HepG2 (cell line): ENCODE results near the gene TUBB. TPM values are rescaled to one million over a fixed set of nuclear protein-coding genes. Genes with fewer than 3 reads are reported as not detected.
A peak's percentile ranks its signal among the peaks of the same experiment; 100 is the strongest.

Source experiments
- MED1 ChIP-seq: sonication (generic); formaldehyde crosslinking; IDR thresholded peaks from 2 replicates; pipeline ENCODE4 v1.4.0; 2020; ENCODE audit warnings: missing genetic modification reagents
- MTF2 ChIP-seq: sonication (generic); formaldehyde crosslinking; IDR thresholded peaks from 2 replicates; pipeline ENCODE4 v1.5.0; 2020; ENCODE audit warnings: missing genetic modification reagents, borderline replicate concordance
- NFIC ChIP-seq: IDR thresholded peaks from 2 replicates; pipeline ENCODE4 v1.6.1; 2012; ENCODE audit warnings: mild to moderate bottlenecking, low read length, inconsistent platforms
- SAP130 ChIP-seq: IDR thresholded peaks from 2 replicates; pipeline ENCODE4 v1.6.1; 2016; ENCODE audit warnings: low read depth
- TEAD3 ChIP-seq: optimal IDR thresholded peaks from 2 replicates; pipeline ENCODE3; 2016; ENCODE audit warnings: borderline replicate concordance
- ZFP36L2 ChIP-seq: sonication (generic); formaldehyde crosslinking; IDR thresholded peaks from 2 replicates; pipeline ENCODE4 v1.4.0; 2020; ENCODE audit warnings: missing genetic modification reagents
- ZFP37 ChIP-seq: sonication (generic); formaldehyde crosslinking; IDR thresholded peaks from 2 replicates; pipeline ENCODE4 v1.4.0; 2020; ENCODE audit warnings: missing genetic modification reagents, borderline replicate concordance
- ZFP91 ChIP-seq: sonication (generic); formaldehyde crosslinking; IDR thresholded peaks from 2 replicates; pipeline ENCODE4 v1.9.0; 2022; ENCODE audit warnings: missing genetic modification reagents, mild to moderate bottlenecking, borderline replicate concordance
- ZNF234 ChIP-seq: sonication (generic); formaldehyde crosslinking; conservative IDR thresholded peaks from 2 replicates; pipeline ENCODE4 v1.5.1; 2020; ENCODE audit warnings: mild to moderate bottlenecking, missing genetic modification reagents
- ZNF264 ChIP-seq: sonication (generic); formaldehyde crosslinking; IDR thresholded peaks from 2 replicates; pipeline ENCODE4 v1.4.0; 2020; ENCODE audit warnings: missing genetic modification reagents
- ZNF788 ChIP-seq: sonication (generic); formaldehyde crosslinking; IDR thresholded peaks from 2 replicates; pipeline ENCODE4 v1.5.0; 2020; ENCODE audit warnings: mild to moderate bottlenecking, missing genetic modification reagents, borderline replicate concordance
- polyA plus RNA-seq, 8 experiments: library from polyadenylated mRNA; depleted of rRNA in 3 of 8; stranded (reverse) in 7 of 8; unstranded in 1 of 8; fragments of >200 nt; fragmentation: Illumina TruSeq in 4 of 8; extraction: Trizol in 4 of 8; gene quantifications; 2 replicates each; pipeline versions ENCODE4 v1.2.1 to v1.2.3, GENCODE V29; 2011 to 2016; ENCODE audit warnings: low read depth in 4 of 8, missing spikeins in 1 of 8, mixed read lengths in 1 of 8; ENCODE audit not compliant: insufficient read depth in 1 of 8
- total RNA-seq, 5 experiments: library from RNA; depleted of rRNA; stranded (reverse); fragments of >200 nt; fragmentation: Illumina TruSeq; extraction: Trizol; gene quantifications; 2 replicates each; pipeline ENCODE4 v1.2.3, GENCODE V29; 2016; ENCODE audit warnings: low read depth in 1 of 5
- TF ChIP-seq, protein P1 (sequence below): sonication (generic); formaldehyde crosslinking; IDR thresholded peaks from 2 replicates; pipeline ENCODE4 v1.4.0; 2020; ENCODE audit warnings: missing genetic modification reagents
- TF ChIP-seq, protein P2 (sequence below): sonication (generic); formaldehyde crosslinking; IDR thresholded peaks from 2 replicates; pipeline ENCODE4 v1.4.0; 2020; ENCODE audit warnings: missing genetic modification reagents
- TF ChIP-seq, protein P3 (sequence below): sonication (generic); formaldehyde crosslinking; IDR thresholded peaks from 2 replicates; pipeline ENCODE4 v1.4.0; 2020; ENCODE audit warnings: low read depth, mild to moderate bottlenecking, missing genetic modification reagents
- TF ChIP-seq, protein P4 (sequence below): sonication (generic); formaldehyde crosslinking; conservative IDR thresholded peaks from 2 replicates; pipeline ENCODE4 v1.4.0; 2020; ENCODE audit warnings: mild to moderate bottlenecking, missing genetic modification reagents, moderate library complexity

The TUBB gene
- total and polyA plus RNA-seq, 2 of the 13 experiments (the other 11 are each of a cell fraction or from before 2014, with no cell fraction given): 911 to 1,163 TPM

- TF ChIP-seq, protein P1, sequence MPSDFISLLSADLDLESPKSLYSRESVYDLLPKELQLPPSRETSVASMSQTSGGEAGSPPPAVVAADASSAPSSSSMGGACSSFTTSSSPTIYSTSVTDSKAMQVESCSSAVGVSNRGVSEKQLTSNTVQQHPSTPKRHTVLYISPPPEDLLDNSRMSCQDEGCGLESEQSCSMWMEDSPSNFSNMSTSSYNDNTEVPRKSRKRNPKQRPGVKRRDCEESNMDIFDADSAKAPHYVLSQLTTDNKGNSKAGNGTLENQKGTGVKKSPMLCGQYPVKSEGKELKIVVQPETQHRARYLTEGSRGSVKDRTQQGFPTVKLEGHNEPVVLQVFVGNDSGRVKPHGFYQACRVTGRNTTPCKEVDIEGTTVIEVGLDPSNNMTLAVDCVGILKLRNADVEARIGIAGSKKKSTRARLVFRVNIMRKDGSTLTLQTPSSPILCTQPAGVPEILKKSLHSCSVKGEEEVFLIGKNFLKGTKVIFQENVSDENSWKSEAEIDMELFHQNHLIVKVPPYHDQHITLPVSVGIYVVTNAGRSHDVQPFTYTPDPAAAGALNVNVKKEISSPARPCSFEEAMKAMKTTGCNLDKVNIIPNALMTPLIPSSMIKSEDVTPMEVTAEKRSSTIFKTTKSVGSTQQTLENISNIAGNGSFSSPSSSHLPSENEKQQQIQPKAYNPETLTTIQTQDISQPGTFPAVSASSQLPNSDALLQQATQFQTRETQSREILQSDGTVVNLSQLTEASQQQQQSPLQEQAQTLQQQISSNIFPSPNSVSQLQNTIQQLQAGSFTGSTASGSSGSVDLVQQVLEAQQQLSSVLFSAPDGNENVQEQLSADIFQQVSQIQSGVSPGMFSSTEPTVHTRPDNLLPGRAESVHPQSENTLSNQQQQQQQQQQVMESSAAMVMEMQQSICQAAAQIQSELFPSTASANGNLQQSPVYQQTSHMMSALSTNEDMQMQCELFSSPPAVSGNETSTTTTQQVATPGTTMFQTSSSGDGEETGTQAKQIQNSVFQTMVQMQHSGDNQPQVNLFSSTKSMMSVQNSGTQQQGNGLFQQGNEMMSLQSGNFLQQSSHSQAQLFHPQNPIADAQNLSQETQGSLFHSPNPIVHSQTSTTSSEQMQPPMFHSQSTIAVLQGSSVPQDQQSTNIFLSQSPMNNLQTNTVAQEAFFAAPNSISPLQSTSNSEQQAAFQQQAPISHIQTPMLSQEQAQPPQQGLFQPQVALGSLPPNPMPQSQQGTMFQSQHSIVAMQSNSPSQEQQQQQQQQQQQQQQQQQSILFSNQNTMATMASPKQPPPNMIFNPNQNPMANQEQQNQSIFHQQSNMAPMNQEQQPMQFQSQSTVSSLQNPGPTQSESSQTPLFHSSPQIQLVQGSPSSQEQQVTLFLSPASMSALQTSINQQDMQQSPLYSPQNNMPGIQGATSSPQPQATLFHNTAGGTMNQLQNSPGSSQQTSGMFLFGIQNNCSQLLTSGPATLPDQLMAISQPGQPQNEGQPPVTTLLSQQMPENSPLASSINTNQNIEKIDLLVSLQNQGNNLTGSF (CRISPR knock-in tag): 0 out of 2 replicates have a peak, but pooled peaks have one; percentile 43
- no peak for TF ChIP-seq ZNF234 (CRISPR knock-in tag)
- TF ChIP-seq, protein P2, sequence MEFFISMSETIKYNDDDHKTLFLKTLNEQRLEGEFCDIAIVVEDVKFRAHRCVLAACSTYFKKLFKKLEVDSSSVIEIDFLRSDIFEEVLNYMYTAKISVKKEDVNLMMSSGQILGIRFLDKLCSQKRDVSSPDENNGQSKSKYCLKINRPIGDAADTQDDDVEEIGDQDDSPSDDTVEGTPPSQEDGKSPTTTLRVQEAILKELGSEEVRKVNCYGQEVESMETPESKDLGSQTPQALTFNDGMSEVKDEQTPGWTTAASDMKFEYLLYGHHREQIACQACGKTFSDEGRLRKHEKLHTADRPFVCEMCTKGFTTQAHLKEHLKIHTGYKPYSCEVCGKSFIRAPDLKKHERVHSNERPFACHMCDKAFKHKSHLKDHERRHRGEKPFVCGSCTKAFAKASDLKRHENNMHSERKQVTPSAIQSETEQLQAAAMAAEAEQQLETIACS (CRISPR knock-in tag): no peak
- TF ChIP-seq ZFP91 (CRISPR knock-in tag): no peak
- peak; percentile 43; the same call in 1 of the 2 replicates for TF ChIP-seq MTF2 (CRISPR knock-in tag)
- TF ChIP-seq, protein P3, sequence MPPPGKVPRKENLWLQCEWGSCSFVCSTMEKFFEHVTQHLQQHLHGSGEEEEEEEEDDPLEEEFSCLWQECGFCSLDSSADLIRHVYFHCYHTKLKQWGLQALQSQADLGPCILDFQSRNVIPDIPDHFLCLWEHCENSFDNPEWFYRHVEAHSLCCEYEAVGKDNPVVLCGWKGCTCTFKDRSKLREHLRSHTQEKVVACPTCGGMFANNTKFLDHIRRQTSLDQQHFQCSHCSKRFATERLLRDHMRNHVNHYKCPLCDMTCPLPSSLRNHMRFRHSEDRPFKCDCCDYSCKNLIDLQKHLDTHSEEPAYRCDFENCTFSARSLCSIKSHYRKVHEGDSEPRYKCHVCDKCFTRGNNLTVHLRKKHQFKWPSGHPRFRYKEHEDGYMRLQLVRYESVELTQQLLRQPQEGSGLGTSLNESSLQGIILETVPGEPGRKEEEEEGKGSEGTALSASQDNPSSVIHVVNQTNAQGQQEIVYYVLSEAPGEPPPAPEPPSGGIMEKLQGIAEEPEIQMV (CRISPR knock-in tag): 0 out of 2 replicates have a peak, but pooled peaks have one; percentile 66
- peak; percentile 80; the same call in 1 of the 2 replicates for TF ChIP-seq ZNF788 (CRISPR knock-in tag)
- TF ChIP-seq NFIC: peak; percentile 29; the same call in 1 of the 2 replicates
- peak; percentile 65 for TF ChIP-seq TEAD3 (CRISPR knock-in tag)
- TF ChIP-seq, protein P4, sequence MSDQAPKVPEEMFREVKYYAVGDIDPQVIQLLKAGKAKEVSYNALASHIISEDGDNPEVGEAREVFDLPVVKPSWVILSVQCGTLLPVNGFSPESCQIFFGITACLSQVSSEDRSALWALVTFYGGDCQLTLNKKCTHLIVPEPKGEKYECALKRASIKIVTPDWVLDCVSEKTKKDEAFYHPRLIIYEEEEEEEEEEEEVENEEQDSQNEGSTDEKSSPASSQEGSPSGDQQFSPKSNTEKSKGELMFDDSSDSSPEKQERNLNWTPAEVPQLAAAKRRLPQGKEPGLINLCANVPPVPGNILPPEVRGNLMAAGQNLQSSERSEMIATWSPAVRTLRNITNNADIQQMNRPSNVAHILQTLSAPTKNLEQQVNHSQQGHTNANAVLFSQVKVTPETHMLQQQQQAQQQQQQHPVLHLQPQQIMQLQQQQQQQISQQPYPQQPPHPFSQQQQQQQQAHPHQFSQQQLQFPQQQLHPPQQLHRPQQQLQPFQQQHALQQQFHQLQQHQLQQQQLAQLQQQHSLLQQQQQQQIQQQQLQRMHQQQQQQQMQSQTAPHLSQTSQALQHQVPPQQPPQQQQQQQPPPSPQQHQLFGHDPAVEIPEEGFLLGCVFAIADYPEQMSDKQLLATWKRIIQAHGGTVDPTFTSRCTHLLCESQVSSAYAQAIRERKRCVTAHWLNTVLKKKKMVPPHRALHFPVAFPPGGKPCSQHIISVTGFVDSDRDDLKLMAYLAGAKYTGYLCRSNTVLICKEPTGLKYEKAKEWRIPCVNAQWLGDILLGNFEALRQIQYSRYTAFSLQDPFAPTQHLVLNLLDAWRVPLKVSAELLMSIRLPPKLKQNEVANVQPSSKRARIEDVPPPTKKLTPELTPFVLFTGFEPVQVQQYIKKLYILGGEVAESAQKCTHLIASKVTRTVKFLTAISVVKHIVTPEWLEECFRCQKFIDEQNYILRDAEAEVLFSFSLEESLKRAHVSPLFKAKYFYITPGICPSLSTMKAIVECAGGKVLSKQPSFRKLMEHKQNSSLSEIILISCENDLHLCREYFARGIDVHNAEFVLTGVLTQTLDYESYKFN (CRISPR knock-in tag): peak; percentile 7; the same call in 1 of the 2 replicates
- peak; percentile 63; the same call in 1 of the 2 replicates for TF ChIP-seq ZFP37
- TF ChIP-seq MED1 (CRISPR knock-in tag): peak; percentile 22; the same call in 1 of the 2 replicates
- TF ChIP-seq ZNF264 (CRISPR knock-in tag): no peak
- TF ChIP-seq ZFP36L2 (CRISPR knock-in tag): no peak
- peak; percentile 87 for TF ChIP-seq SAP130 (CRISPR knock-in tag)
Observed at GRCh38 chr6:30722280-30723112, 2.3 kb downstream of the TUBB start (continued).
